Measurements from ENCODE around the gene DMWD. TPM values are rescaled to one million over a fixed set of nuclear protein-coding genes. Genes with fewer than 3 reads are reported as not detected.

DMWD gene
- total RNA-seq, 1 experiment from 2014 or later, result 86.7 TPM

- Histone ChIP-seq H3K4me3 (ENCODE audit: low read depth, low read length, poor library complexity, severe bottlenecking) (no peak overlapping the region), H3K4me1 (ENCODE audit: insufficient read depth, low read length, poor library complexity, severe bottlenecking) (no peaks in the 10 kb centered on the region), H3K27me3 (replicated peaks; ENCODE audit: insufficient read depth, low read depth, low read length, poor library complexity) (no peaks in the 10 kb centered on the region), H3K27ac (ENCODE audit: low read depth, low read length, poor library complexity, severe bottlenecking) (no peak overlapping the region), H3K36me3 (ENCODE audit: insufficient read depth, low read length, poor library complexity, severe bottlenecking) (peaks cover 41% of the 10 kb centered on the region), H3K9me3 (ENCODE audit: low read depth, low read length, poor library complexity, severe bottlenecking) (no peaks in the 10 kb centered on the region)
- intact Hi-C loops (cut with micrococcal nuclease; ENCODE audit: unreplicated experiment), result no loop called here
- ChIA-PET CTCF (no interaction called here), POLR2A (ENCODE audit: low non-redundant PET) (no interaction called here)
- DNase-seq (ENCODE audit: low spot score), result no peak
- no TSS peak for BruUV-seq (replicated peaks)
- no peak for TF ChIP-seq CTCF (conservative IDR thresholded peaks at IDR 0.05; ENCODE audit: low read depth, low read length)
- TF ChIP-seq EZH2 (IDR thresholded peaks at IDR 0.05; ENCODE audit: borderline replicate concordance, low read depth, low read length, poor library complexity, severe bottlenecking), result no peak
Measured at GRCh38 chr19:45785097-45785496, 7.5 kb downstream of the DMWD start.

- intact Hi-C loops (cut with micrococcal nuclease; ENCODE audit: unreplicated experiment), result no loop called here
- peaks cover 34% of the 10 kb centered on the region for H3K36me3 ChIP-seq (ENCODE audit: insufficient read depth, low read length, poor library complexity, severe bottlenecking)
- no peaks in the 10 kb centered on the region for H3K9me3 ChIP-seq (ENCODE audit: low read depth, low read length, poor library complexity, severe bottlenecking)
- H3K27ac ChIP-seq (ENCODE audit: low read depth, low read length, poor library complexity, severe bottlenecking), result no peak overlapping the region
- no TSS peak for BruUV-seq (replicated peaks)
- no peak for DNase-seq (ENCODE audit: low spot score)
- POLR2A ChIA-PET (ENCODE audit: low non-redundant PET), result no interaction called here
- no peak for TF ChIP-seq EZH2 (IDR thresholded peaks at IDR 0.05; ENCODE audit: borderline replicate concordance, low read depth, low read length, poor library complexity, severe bottlenecking)
- CTCF ChIA-PET, result no interaction called here
- H3K4me3 ChIP-seq (ENCODE audit: low read depth, low read length, poor library complexity, severe bottlenecking), result no peak overlapping the region
- no peaks in the 10 kb centered on the region for H3K27me3 ChIP-seq (replicated peaks; ENCODE audit: insufficient read depth, low read depth, low read length, poor library complexity)
- H3K4me1 ChIP-seq (ENCODE audit: insufficient read depth, low read length, poor library complexity, severe bottlenecking), result no peaks in the 10 kb centered on the region
Measured at GRCh38 chr19:45784096-45784495, 8.5 kb downstream of the DMWD start.

GRCh38 chr19:45782820-45783785 is 9.5 kb downstream of the DMWD start:
- intact Hi-C loops (cut with micrococcal nuclease; ENCODE audit: unreplicated experiment), result no loop called here
- no peak for DNase-seq (ENCODE audit: low spot score)
- CTCF ChIA-PET, result interaction anchor here (0.7 kb wide), 1 partner anchor 13 kb away, joined by 5 read pairs; no protein-coding TSS in a partner anchor
- TF ChIP-seq CTCF (conservative IDR thresholded peaks at IDR 0.05; ENCODE audit: low read depth, low read length) (no peak), EZH2 (IDR thresholded peaks at IDR 0.05; ENCODE audit: borderline replicate concordance, low read depth, low read length, poor library complexity, severe bottlenecking) (no peak)
- Histone ChIP-seq H3K4me1 (ENCODE audit: insufficient read depth, low read length, poor library complexity, severe bottlenecking) (no peaks in the 10 kb centered on the region), H3K36me3 (ENCODE audit: insufficient read depth, low read length, poor library complexity, severe bottlenecking) (peaks cover 34% of the 10 kb centered on the region), H3K27ac (ENCODE audit: low read depth, low read length, poor library complexity, severe bottlenecking) (peak overlapping the region; percentile 16), H3K9me3 (ENCODE audit: low read depth, low read length, poor library complexity, severe bottlenecking) (no peaks in the 10 kb centered on the region), H3K27me3 (replicated peaks; ENCODE audit: insufficient read depth, low read depth, low read length, poor library complexity) (no peaks in the 10 kb centered on the region), H3K4me3 (ENCODE audit: low read depth, low read length, poor library complexity, severe bottlenecking) (no peak overlapping the region)
- POLR2A ChIA-PET (ENCODE audit: low non-redundant PET), result interaction anchor here (0.7 kb wide), 1 partner anchor 14 kb away, joined by 21 read pairs; the partner anchor contains the start of gene SIX5
- BruUV-seq (replicated peaks), result no TSS peak

Measured in A673 (cell line).